ENCODE results near the gene MRM2.

The MRM2 gene

DNA sequence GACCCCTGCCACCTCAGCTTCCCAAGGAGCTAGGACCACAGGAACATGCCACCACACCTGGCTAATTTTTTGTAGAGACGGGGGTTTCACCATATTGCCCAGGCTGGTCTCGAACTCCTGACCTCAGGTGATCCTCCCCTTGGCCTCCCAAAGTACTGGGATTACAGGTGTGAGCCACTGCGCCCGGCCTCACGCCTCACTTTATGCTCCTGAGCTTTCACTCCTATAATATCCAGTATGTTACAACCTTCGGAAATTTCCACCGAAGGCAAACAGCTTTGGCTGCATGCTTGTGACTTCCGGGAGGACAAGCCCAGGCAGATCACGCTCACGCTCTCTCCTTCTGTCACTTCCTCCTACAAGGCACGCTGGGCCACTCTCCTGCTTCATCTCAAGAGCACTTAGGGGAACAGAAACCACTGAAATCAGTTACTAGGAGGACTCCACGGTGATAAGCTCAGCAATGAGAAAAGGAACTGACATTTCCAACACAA is 4.8 kb downstream of the MRM2 start:
- peak; percentile 87 for DNase-seq (ENCODE audit: extremely low spot score)
- CTCF ChIA-PET: interaction anchor here (1.0 to 2.3 kb wide), 7 partner anchors 9 to 472 kb away, joined by 3 to 7 read pairs (median 3); no protein-coding TSS in a partner anchor
- POLR2A ChIA-PET: interaction anchor here (0.8 to 1.2 kb wide), 3 partner anchors 61 to 1079 kb away, joined by 3 to 5 read pairs (median 4); no protein-coding TSS in a partner anchor

DNA sequence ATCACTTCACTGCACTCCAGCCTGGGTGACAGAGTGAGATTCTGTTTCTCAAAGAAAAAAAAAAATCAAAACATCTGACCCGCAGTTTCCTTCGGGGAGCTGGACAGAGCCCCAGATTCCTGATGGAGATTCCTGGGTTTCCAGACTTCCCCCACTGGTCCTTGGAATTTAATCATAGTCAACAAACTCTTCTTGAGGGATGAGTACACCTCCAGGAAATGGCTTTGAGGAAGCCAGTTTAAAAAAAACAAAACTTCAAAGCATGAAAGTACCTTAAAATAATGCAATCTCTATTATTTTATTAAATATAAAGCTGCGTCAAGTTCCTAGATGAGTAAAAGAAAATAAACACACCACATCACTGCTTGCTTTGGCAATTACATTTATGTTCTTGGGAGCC is 8.1 kb downstream of the MRM2 start:
- no peak for DNase-seq (ENCODE audit: extremely low spot score)
- CTCF ChIA-PET: no interaction called here
- TF ChIP-seq, protein P1, sequence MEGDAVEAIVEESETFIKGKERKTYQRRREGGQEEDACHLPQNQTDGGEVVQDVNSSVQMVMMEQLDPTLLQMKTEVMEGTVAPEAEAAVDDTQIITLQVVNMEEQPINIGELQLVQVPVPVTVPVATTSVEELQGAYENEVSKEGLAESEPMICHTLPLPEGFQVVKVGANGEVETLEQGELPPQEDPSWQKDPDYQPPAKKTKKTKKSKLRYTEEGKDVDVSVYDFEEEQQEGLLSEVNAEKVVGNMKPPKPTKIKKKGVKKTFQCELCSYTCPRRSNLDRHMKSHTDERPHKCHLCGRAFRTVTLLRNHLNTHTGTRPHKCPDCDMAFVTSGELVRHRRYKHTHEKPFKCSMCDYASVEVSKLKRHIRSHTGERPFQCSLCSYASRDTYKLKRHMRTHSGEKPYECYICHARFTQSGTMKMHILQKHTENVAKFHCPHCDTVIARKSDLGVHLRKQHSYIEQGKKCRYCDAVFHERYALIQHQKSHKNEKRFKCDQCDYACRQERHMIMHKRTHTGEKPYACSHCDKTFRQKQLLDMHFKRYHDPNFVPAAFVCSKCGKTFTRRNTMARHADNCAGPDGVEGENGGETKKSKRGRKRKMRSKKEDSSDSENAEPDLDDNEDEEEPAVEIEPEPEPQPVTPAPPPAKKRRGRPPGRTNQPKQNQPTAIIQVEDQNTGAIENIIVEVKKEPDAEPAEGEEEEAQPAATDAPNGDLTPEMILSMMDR (IDR thresholded peaks at IDR 0.05; ENCODE audit: control extremely low read depth, extremely low read depth, low read depth, missing control alignments): no peak
- POLR2A ChIA-PET: interaction anchor here (1.2 kb wide), 1 partner anchor 120 kb away, joined by 4 read pairs; no protein-coding TSS in a partner anchor

More for the DNA sequence above, 4.8 kb downstream of the MRM2 start:
- TF ChIP-seq, protein P1 (IDR thresholded peaks at IDR 0.05; ENCODE audit: control extremely low read depth, extremely low read depth, low read depth, missing control alignments): no peak

DNA sequence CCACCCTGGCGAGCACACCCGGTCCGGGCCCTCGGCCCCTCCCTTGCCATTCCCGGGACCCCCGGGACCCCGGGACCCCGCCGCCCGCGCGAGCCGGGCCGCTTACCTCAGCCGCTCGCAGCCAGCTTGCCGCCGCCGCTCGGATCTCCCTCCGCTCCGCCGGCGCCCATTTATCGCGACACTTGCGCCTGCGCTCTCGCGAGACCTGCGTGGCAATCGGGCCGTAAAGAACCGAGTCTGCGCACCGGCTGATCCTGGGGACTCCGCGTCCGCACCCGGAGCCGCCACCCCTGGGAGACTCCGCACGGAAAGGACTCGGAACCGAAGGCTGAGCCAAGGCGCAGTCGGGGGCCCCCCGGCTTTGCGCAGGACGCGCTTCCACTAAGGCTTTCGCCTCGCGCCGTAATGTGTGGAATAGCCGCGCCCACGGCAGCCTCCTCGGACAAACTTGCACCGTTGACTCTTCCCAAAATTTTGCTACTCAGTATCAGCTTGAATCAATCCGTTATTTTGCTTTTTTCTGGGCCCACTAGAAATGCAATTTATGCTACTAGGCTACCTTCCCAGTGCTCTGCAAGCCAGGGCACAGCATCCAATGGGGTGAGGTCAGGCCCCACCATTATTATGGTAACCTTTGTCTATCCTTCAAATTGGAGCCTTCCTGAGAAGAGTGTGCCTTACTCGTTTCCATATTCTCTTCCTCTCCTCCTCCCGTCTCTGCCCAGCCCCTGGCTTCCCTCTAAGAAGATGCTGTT is 9.1 kb downstream of the MRM2 start, which contains the start of gene MAD1L1:
TSS of gene MAD1L1 (minus strand) at position 180 of the 755 bp plus-strand sequence. CDS start 2,812 bp downstream, outside the sequence.
- DNase-seq (ENCODE audit: extremely low spot score): peak; percentile 93
- TF ChIP-seq, protein P1 (IDR thresholded peaks at IDR 0.05; ENCODE audit: control extremely low read depth, extremely low read depth, low read depth, missing control alignments): no peak
- ChIA-PET POLR2A (interaction anchor here (0.6 to 0.9 kb wide), 2 partner anchors 9 to 23 kb away, joined by 3 read pairs; partner anchors contain the start of genes MRM2 and NUDT1), CTCF (interaction anchor here (1.8 to 2.2 kb wide), 3 partner anchors 9 to 115 kb away, joined by 6 to 8 read pairs (median 7); partner anchors contain the start of genes MRM2 and NUDT1)

DNA sequence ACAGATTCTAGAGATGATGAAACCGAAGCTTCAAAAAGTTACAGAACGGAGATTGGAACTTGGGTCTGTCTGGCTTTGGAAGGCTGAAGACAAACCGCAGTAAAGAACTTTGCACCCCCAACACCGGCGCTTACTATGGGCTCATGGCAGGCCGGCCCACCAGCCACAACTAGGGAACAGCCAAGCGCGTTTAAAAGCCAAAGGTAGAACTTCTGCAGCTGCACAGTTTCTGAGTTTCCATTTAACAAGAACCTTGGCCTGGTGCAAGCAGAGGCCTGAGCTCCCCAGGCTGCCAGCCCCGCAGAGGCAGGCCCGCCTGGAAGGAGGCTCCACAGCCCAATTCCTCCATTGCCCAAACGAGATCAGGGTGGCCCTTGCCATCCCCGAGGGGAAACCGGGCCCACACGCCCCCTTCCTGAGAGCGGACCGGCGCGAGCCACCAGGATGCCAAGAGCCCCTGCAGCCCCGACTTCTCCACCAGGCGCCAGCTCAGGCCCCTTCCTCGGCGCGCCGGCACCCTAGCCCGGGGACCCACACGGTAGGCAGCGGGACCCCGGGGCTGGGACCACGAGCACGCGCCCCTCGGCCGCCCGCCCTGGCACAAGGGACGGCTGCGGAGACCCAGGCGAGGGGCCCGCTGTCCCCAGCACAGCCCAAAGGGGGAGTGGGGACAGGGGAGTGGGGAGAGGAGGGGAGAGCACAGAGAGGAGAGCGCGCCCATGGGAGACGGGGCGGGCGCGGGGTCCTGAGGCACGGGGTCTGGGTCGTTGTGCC is 9.8 kb downstream of the MRM2 start:
- TF ChIP-seq, protein P1 (IDR thresholded peaks at IDR 0.05; ENCODE audit: control extremely low read depth, extremely low read depth, low read depth, missing control alignments): no peak
- CTCF ChIA-PET: interaction anchor here (0.9 to 2.2 kb wide), 4 partner anchors 10 to 116 kb away, joined by 3 to 8 read pairs (median 6); partner anchors contain the start of genes MRM2 and NUDT1
- POLR2A ChIA-PET: interaction anchor here (0.6 to 0.9 kb wide), 2 partner anchors 10 to 23 kb away, joined by 3 read pairs; partner anchors contain the start of genes MRM2 and NUDT1

DNA sequence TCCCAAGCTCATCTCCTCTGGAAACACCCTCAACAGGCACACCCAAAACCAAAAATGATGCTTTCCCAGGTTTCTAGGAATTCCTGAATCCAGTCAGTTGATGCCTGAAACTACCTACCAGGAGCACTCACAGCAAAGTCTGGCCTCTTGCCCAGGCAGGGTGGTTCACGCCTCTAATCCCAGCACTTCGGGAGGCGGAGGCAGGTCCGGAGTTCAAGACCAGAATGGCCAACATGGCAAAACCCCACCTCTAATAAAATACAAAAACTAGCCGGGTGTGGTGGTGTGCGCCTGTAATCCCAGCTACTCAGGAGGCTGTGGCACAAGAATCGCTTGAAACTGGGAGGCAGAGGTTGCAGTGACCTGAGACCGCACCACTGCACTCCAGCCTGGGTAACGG is 11.1 kb downstream of the MRM2 start:
- no peak for DNase-seq (ENCODE audit: extremely low spot score)
- TF ChIP-seq, protein P1 (IDR thresholded peaks at IDR 0.05; ENCODE audit: control extremely low read depth, extremely low read depth, low read depth, missing control alignments): no peak
- CTCF ChIA-PET: interaction anchor here (1.2 to 2.6 kb wide), 3 partner anchors 21 to 117 kb away, joined by 4 to 7 read pairs (median 7); no protein-coding TSS in a partner anchor
- POLR2A ChIA-PET: no interaction called here

More for the DNA sequence above, 9.8 kb downstream of the MRM2 start:
- peak; percentile 51 for DNase-seq (ENCODE audit: extremely low spot score)

DNA sequence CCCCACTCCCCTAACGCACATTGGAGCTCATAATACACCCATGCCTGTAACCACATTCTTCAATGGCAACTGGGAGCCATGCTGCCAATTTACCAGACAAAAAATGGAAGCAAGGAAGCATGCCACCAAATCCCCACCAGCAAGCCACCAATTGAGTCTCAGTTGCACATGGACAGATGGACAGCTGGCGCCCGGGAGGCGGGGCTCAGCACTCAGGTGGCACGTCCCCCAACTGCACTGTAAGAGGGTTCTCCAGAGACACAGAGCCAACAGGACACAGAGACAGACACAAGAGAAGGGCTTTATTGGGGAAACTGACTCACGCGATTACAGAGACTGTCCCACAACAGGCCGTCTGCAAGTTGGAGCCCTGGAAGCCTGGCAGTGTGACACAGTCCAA is 11.8 kb downstream of the MRM2 start:
- TF ChIP-seq, protein P1 (IDR thresholded peaks at IDR 0.05; ENCODE audit: control extremely low read depth, extremely low read depth, low read depth, missing control alignments): no peak
- DNase-seq (ENCODE audit: extremely low spot score): no peak
- POLR2A ChIA-PET: no interaction called here
- CTCF ChIA-PET: interaction anchor here (1.2 to 2.6 kb wide), 2 partner anchors 21 to 118 kb away, joined by 4 to 7 read pairs; no protein-coding TSS in a partner anchor

All from GM10248 (cell line).